Mucosa of gallbladder (tissue), 1 donor: Measurements from ENCODE around the gene PRKCD. TPM values are rescaled to one million over a fixed set of nuclear protein-coding genes. Genes with fewer than 3 reads are reported as not detected.

Source experiments
- DNase-seq: peaks from one replicate; pipeline ENCODE4 v3.0.0-alpha.2; 2020; ENCODE audit warnings: low spot score
- total RNA-seq: library from RNA; stranded (reverse); gene quantifications from one replicate; pipeline ENCODE4 v1.2.1, GENCODE V29; 2021
- donor health status: DM: no; HTN: no; CAD: no.

Gene PRKCD
- total RNA-seq, 1 donor from 2014 or later, result 103 TPM

DNA sequence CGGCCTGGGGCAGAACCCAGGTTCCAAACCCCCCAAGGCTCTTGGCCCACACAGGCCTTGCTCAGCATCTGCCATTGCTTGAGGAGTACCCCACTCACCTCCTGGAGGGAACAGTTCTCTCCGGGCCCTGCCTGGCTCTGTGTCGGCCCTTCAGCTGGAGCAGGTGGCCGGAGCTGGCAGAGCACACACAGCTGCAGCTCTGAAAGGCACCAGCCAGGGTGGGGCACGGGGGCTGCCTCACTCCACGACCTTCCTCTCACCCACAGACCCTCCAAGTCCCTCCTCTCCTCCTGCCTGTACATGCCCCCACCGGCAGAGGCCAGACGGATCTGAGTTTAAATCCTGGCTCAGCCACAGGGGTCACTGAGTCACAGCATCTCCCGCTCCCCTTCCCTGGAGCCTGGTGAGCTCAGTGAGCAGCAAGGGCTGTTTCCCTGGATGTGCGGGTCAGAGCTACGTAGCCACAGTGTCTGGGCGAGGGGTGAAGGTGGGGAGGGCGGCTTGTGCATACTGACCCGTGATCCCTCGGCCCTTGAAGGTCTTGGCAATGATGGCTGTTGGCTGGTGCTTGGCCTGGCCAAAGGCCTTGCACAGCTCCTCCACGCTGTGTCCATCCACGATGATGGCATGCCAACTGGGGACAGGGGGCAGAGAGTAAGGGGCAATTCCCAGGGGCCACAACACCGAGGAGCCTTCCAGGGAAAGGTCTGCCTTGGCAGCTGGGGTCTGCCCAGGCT, 71.8 kb downstream of the PRKCD start:
- DNase-seq, result no peak

DNA sequence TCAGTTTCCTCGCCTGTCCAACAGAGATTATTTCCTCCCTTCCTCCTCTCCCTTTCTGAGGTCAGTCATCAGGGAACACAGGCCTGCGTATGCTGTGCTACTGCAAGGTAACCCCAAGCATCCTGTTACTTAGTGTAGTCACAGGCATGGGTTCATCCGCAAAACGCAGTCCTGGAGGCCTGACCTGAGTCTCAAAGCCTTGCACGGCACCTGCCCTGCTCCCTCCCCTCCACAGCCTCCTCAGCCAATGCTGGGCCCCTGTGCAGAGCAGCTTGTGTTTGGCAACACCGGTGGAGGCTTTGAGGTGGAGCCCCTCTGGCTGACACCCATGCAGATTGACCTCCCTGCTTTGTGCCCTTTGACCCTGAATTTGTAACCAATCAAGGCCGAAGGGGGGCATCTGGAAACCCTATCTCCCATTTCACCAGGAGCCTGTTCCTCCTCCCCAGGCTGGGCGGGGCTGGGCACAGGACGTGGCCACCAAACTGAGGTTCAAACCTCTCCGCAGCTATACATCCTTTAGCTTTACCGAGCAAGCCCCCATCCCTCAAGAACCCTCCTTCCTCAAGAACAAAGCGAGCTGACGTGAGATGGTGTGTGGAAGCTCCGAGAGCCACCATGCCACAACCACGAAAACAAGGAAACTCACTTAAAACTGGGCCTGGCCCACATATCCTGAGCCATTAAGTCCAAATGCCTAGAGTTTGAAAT, 73.3 kb downstream of the PRKCD start:
- no peak for DNase-seq

DNA sequence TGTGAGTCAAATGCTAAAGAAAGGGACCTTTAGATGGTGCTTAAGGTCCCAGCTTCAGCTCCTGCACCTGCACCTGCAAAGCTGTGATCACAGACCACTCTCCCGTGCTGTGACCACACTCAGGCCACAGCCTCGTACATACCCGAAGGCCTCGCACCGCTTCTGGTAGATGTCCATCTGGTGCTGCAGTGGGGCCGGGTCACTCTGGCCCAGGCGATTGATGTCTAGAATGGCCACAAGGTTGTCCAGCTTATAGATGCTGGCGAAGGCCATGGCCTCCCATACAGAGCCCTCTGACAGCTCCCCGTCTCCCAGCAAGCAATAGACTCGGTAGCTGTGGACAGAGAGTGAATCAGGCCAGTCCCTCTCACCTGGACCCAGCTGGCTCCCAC, 73.8 kb downstream of the PRKCD start:
- no peak for DNase-seq

DNA sequence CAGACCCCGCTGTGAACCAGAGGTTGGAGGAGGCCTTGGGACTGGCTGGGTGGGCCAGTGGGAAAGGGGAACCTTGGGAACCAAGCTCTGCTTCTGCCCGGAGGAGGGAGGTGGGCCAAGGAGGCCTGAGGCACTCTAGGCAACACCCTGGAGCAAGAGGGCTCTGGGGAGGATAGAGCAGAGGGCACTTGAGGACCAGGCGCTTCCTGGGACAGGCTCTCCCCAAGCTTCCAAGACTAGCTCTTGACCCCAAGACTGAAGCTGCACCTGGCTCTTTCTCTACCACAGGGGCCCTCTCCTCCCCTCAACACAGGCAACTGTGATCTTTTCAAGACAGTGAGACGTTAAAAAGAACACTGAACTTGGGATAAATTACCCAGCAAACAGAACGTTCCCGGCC, 74.5 kb downstream of the PRKCD start:
- no peak for DNase-seq

DNA sequence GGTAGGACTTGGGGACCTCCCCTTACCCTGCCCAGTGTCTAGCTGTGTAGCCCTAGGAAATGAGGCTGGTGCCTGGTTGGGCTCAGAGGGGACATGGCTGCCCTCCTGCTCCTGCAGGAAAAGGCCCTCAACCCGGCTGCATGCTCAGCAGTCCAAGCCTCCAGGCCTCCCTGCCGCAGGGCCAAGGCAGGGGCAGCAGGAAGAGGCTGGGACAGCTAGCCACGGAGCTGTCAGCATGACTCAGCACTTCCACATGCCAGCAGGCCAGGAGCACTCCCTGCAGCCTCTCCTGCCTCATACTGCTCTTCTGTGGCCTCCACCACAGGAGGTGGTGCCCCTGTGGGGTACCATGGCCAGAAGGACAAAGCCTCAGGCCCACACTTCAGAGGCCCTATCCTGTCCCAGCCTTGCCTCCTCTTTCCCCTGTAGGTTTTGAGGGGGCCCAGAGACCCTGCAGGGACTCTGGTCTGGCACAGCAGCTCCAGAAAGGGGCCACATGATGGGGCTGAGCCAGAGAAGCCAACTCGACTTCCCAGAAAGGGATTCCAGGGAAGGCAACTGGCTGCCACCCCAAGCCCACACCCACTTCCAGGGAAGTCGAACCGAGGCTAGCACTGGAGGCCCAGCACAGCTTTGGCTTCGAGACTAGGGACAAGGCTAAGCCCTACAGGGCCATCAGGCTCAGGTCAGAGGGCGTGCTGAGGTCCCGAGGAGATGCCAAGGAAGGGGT, 75.3 kb downstream of the PRKCD start:
- DNase-seq, result peak; percentile 85

DNA sequence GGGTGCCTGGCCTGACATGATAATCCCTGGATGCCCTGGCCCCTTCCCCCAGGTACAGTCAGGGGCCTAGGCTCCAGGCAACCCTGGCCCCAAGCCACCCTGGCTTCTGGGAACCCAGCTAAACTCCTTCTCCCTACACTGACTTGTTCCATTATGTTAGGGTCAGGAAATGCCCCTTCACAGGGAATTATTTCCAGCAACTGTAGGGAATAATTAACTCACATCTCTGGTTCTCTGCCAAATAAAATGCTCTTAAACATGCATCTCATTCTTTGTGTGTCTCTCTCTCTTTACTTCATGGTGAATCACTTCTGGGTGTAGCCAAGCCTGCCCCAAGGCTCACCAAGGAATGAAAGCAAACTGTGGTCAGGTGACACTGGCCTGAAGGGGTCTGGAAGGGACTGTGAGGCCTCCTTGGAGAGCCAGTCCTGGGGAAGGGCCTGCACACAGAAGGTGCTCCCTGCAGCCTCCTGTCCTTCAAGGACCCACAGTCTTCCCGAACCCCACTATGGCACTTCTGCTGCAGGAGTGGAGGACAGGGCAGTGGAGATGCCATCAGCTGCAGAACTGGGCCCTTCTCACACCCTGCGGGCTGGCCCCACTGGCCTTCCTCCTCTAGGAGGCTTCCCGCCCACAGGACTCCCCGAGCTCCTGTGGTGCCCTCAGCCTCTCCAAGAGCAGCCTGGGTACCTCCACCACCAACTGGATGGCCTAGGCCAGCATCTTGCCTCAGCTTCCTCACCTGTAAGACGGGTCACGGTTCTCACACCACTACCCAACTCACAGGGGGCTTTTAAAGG, 77.2 kb downstream of the PRKCD start:
- peak; percentile 69 for DNase-seq

DNA sequence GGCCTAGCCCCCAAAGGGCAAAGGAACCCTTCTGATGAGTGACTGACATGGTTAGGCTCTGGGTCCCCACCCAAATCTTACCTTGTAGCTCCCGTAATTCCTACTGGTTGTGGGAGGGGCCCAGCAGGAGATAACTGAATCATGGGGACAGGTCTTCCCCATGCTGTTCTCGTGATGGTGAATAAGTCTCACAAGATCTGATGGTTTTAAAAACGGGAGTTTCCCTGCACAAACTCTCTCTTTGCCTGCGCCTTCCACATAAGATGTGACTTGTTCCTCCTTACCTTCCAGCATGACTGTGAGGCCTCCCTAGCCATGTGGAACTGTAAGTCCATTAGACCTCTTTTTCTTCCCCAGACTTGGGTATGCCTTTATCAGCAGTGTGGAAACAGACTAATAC, 77.9 kb downstream of the PRKCD start:
- DNase-seq, result no peak

DNA sequence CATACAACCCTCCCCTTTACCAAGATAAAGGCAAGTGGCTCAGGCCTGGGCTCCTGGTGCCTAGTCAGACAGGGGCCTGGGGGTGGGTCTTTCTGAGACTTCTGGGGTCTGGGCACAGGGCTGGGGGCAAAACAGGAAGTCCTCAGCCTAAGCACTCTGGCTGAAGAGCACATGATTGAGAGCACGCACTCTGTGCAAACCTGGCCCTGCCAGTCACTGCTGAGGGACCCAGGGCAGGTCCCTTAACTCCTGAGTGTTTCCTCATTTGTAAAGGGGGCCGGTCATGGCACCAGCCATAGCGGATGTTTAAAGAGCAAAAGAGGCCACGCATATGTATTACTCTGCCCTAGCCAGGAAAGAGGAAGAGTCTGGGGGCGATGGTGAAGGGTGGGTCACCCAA, 78.8 kb downstream of the PRKCD start:
- no peak for DNase-seq

DNA sequence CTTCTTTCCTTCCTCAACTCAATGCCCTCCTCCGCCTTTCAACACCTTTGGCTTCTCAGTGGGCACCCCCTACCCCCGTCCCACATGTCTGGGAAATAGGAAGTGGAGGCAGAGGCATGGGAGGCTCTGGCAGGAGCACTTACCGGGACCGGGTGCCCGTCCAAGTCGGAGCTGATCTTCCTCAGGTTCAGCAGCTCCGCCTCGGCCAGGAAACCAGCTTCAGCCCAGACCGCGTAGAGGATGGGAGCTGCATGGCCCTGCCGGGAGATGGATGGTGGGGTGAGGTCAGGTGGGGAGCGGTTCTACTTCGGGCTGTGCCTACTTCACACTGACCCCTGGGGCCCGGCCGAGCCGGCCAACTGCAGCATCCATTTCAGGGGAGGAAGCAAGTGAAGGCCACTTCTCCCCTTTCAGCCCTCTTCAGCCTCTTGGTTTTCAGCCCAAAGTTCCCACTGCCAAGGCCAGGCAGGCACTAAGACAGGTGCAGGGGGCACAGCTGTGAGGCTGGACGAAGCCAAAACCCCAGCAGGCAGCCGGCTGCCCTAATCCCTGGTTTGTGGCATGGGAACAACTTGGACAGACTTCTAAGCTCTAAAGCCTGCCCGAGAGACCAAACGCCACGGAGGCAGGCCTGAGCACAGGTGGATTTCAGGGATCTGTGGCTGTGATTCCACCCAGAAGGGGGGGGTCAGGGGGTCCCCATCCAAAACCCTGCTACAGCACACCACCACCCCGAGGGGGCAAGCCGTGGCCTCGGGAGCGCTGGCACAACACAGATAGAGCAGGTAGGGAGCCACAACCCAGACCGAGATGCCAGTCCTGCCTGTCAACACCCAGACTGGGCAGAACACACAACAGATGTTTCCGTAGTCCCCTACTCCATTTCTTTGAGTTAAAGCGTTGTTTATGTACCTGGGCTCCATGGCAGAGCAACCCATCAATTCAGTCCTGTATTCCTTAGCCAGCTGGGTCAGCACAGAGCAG, 80.3 kb downstream of the PRKCD start:
- DNase-seq, result no peak

DNA sequence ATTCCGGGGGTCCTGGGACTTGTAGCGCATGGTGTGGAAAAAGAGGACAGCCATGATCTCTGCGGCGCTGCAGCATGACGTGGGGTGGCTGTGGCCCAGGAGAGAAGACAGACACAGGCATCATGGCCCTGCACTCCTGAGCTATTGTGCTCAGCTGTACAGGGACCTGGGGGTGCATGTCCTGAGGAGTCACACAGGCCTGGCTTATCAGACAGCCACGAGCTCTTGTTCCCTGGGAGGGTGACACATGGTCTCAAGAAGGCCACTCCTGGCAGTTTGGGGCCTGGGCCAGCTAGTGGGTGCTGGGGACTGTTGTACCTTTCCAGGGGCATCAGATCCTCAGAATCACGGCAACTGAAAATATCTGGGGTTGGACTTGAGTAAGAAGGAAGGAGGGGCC, 81.1 kb downstream of the PRKCD start:
- no peak for DNase-seq

Other genes with a start within 250 kb of the PRKCD start
- gene SFMBT1, start 115.1 kb upstream of the PRKCD start, total RNA-seq, result 22.0 TPM
- 21.3 TPM for gene RFT1, start 30.8 kb upstream of the PRKCD start, total RNA-seq
- gene TKT, start 94.8 kb downstream of the PRKCD start, total RNA-seq, result 396 TPM
- gene DCP1A, start 186.3 kb downstream of the PRKCD start, total RNA-seq, result 23.0 TPM